HL-60 (cell line): ENCODE results near the gene CDK6.

ENCODE experiments used
- DNase-seq, 2 experiments: peaks; one replicate each; pipeline ENCODE4 v3.0.0-alpha.2; 2010 to 2020; ENCODE audit warnings: low read depth in 1 of 2, low spot score in 1 of 2
- H3K27ac ChIP-seq: fragments of 250-450 bp; sonication (Bioruptor Pico); replicated peaks from 2 replicates; pipeline ENCODE4 v1.5.1; 2020; ENCODE audit warnings: mild to moderate bottlenecking, moderate library complexity
- H3K27me3 ChIP-seq: fragments of 250-450 bp; sonication (Bioruptor Pico); 2 replicates; pipeline ENCODE4 v1.5.1; 2021; ENCODE audit warnings: mild to moderate bottlenecking, moderate library complexity; ENCODE audit not compliant: insufficient read depth, poor library complexity, severe bottlenecking
- H3K4me3 ChIP-seq: replicated peaks from 2 replicates; pipeline ENCODE4 v1.5.1; 2011; ENCODE audit warnings: mild to moderate bottlenecking, control low read depth, low read length; ENCODE audit not compliant: insufficient read depth
- CTCF ChIP-seq: IDR thresholded peaks from one replicate; pipeline ENCODE4 v1.5.1; 2011; ENCODE audit warnings: low read length, control low read depth, inconsistent platforms; ENCODE audit not compliant: insufficient read depth
- GABPA ChIP-seq: IDR thresholded peaks from 2 replicates; pipeline ENCODE4 v1.6.1; 2012; ENCODE audit warnings: low read depth
- POLR2AphosphoS5 ChIP-seq: IDR thresholded peaks from 2 replicates; pipeline ENCODE4 v1.6.1; 2012; ENCODE audit warnings: low read depth
- REST ChIP-seq: IDR thresholded peaks from 2 replicates; pipeline ENCODE4 v1.6.1; 2012; ENCODE audit warnings: low read depth; ENCODE audit not compliant: insufficient replicate concordance
- SPI1 ChIP-seq: IDR thresholded peaks from 2 replicates; pipeline ENCODE4 v1.6.1; 2012; ENCODE audit warnings: low read depth, mild to moderate bottlenecking, borderline replicate concordance

The CDK6 gene

GRCh38 chr7:92595281-92595680 lies 241.1 kb downstream of the CDK6 start:
- no peak overlapping the region for H3K27ac ChIP-seq
- DNase-seq: no peak
- TF ChIP-seq CTCF: no peak
- no peak for TF ChIP-seq GABPA
- TF ChIP-seq POLR2AphosphoS5: no peak
- H3K4me3 ChIP-seq: no peak overlapping the region
- no peaks in the 10 kb centered on the region for H3K27me3 ChIP-seq

GRCh38 chr7:92594746-92595145 lies 241.6 kb downstream of the CDK6 start:
- Histone ChIP-seq H3K4me3 (no peak overlapping the region), H3K27me3 (no peaks in the 10 kb centered on the region), H3K27ac (no peak overlapping the region)
- TF ChIP-seq POLR2AphosphoS5 (no peak), CTCF (no peak), REST (no peak), GABPA (no peak), SPI1 (no peak)
- DNase-seq: no peak

GRCh38 chr7:92590711-92591310 lies 245.6 kb downstream of the CDK6 start:
- Histone ChIP-seq H3K27ac (no peak overlapping the region), H3K27me3 (no peaks in the 10 kb centered on the region), H3K4me3 (peak overlapping the region; percentile 88)
- DNase-seq: no peak
- TF ChIP-seq POLR2AphosphoS5: no peak
- no peak for TF ChIP-seq SPI1

DNA sequence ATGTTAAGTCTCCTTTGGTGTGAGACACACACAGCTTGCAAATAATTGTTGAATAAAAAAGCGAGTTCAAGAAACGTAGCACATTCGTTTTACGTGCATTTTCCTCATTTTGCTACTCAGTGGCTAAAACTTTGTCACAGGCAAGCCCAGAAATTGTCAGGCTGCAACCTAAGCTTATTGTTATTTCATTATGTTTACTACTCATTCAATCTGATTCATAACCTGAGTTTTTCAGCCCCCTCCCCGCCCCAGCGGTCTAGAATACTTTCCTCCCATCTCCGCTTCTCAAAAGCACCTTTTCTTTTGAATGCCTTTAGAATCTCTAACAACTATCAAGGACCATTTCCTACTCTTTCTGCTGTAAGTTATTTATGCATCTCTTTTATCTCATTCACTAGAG lies 247.3 kb downstream of the CDK6 start:
- peak overlapping the region; percentile 88 for H3K4me3 ChIP-seq
- TF ChIP-seq POLR2AphosphoS5 (no peak), SPI1 (no peak), REST (no peak), CTCF (no peak), GABPA (no peak)
- no peak for DNase-seq
- H3K27me3 ChIP-seq: no peaks in the 10 kb centered on the region
- peak overlapping the region; percentile 93 for H3K27ac ChIP-seq
